ENCODE data around the gene RAB27B. TPM values are rescaled to one million over a fixed set of nuclear protein-coding genes. Genes with fewer than 3 reads are reported as not detected.
A peak's percentile ranks its signal among the peaks of the same experiment; 100 is the strongest.

RAB27B gene
- total and polyA plus RNA-seq, 8 donors: 1.8 to 102 (median 17.0) TPM

- H3K36me3 ChIP-seq: no peaks in the 10 kb centered on the region
- DNase-seq: peak in 1 of 2 donors; percentile 50
- TF ChIP-seq CTCF (IDR thresholded peaks at IDR 0.05) (no peak), POLR2A (IDR thresholded peaks at IDR 0.05) (no peak), EP300 (IDR thresholded peaks at IDR 0.05) (no peak), POLR2AphosphoS5 (IDR thresholded peaks at IDR 0.05) (no peak)
- no peaks in the 10 kb centered on the region for H3K27me3 ChIP-seq
- H3K9me3 ChIP-seq: no peaks in the 10 kb centered on the region
- peaks cover 5 to 15% (median 8%) of the 10 kb centered on the region in 4 donors for H3K4me1 ChIP-seq
- intact Hi-C loops (cut with DNase I; ENCODE audit: low total_unique reads): no loop called here
- no peak overlapping the region for H3K4me3 ChIP-seq
- WGBS, 5 donors: 48 to 74% (median 62%) methylated on average over 2 of the region's 2 CpGs
- H3K27ac ChIP-seq: peak overlapping the region in 1 of 5 donors; percentile 50
Observed at GRCh38 chr18:54873884-54874255, 45.6 kb downstream of the RAB27B start.

- Histone ChIP-seq H3K9me3 (no peaks in the 10 kb centered on the region), H3K4me3 (no peak overlapping the region), H3K27me3 (no peaks in the 10 kb centered on the region), H3K4me1 (peaks cover 5 to 17% (median 8%) of the 10 kb centered on the region in 4 donors), H3K36me3 (peaks cover 0 to under 1% (median 0%) of the 10 kb centered on the region in 4 donors), H3K27ac (no peak overlapping the region)
- intact Hi-C loops (cut with DNase I; ENCODE audit: low total_unique reads): no loop called here
- 71 to 98% (median 84%) methylated on average over 3 of the region's 3 CpGs for WGBS, 5 donors
- DNase-seq: no peak
- TF ChIP-seq POLR2A (IDR thresholded peaks at IDR 0.05): no peak
Observed at GRCh38 chr18:54875063-54875462, 46.8 kb downstream of the RAB27B start.

GRCh38 chr18:54877076-54877475, 48.8 kb downstream of the RAB27B start:
- WGBS, 5 donors: 88 to 100% (median 96%) methylated on average over 1 of the region's 1 CpG
- Histone ChIP-seq H3K9me3 (no peaks in the 10 kb centered on the region), H3K36me3 (peaks cover 0 to 4% (median 0%) of the 10 kb centered on the region in 4 donors), H3K27ac (no peak overlapping the region), H3K4me3 (no peak overlapping the region), H3K4me1 (peaks cover 5 to 35% (median 8%) of the 10 kb centered on the region in 4 donors), H3K27me3 (no peaks in the 10 kb centered on the region)
- TF ChIP-seq CTCF (IDR thresholded peaks at IDR 0.05): no peak
- TF ChIP-seq POLR2A (IDR thresholded peaks at IDR 0.05): no peak
- TF ChIP-seq POLR2AphosphoS5 (IDR thresholded peaks at IDR 0.05): no peak
- no peak for TF ChIP-seq EP300 (IDR thresholded peaks at IDR 0.05)
- DNase-seq: no peak
- intact Hi-C loops (cut with DNase I; ENCODE audit: low total_unique reads): no loop called here

GRCh38 chr18:54878159-54878622, 49.9 kb downstream of the RAB27B start:
- no peaks in the 10 kb centered on the region for H3K27me3 ChIP-seq
- no peak for TF ChIP-seq EP300 (IDR thresholded peaks at IDR 0.05)
- H3K36me3 ChIP-seq: peaks cover 0 to 4% (median 0%) of the 10 kb centered on the region in 4 donors
- H3K4me3 ChIP-seq: no peak overlapping the region
- 42 to 64% (median 43%) methylated on average over 2 of the region's 2 CpGs for WGBS, 5 donors
- no peaks in the 10 kb centered on the region for H3K9me3 ChIP-seq
- no peak overlapping the region for H3K27ac ChIP-seq
- intact Hi-C loops (cut with DNase I; ENCODE audit: low total_unique reads): no loop called here
- DNase-seq: no peak
- peaks cover 3 to 36% (median 8%) of the 10 kb centered on the region in 4 donors for H3K4me1 ChIP-seq

GRCh38 chr18:54878659-54879358, 50.5 kb downstream of the RAB27B start:
- 35 to 55% (median 40%) methylated on average over 3 of the region's 3 CpGs for whole genome bisulfite sequencing, 5 donors
- intact Hi-C loops (cut with DNase I; ENCODE audit: low total_unique reads): no loop called here
- TF ChIP-seq EP300 (IDR thresholded peaks at IDR 0.05) (no peak), CTCF (IDR thresholded peaks at IDR 0.05) (no peak), POLR2A (IDR thresholded peaks at IDR 0.05) (no peak)
- no peak for DNase-seq
- Histone ChIP-seq H3K9me3 (no peaks in the 10 kb centered on the region), H3K4me1 (peaks cover 0 to 33% (median 8%) of the 10 kb centered on the region in 4 donors), H3K27me3 (no peaks in the 10 kb centered on the region), H3K27ac (no peak overlapping the region), H3K36me3 (peaks cover 0 to 8% (median 2%) of the 10 kb centered on the region in 4 donors), H3K4me3 (no peak overlapping the region)
